Colonic mucosa (tissue), 4 donors: ENCODE data around the gene SHD. TPM values are rescaled to one million over a fixed set of nuclear protein-coding genes. Genes with fewer than 3 reads are reported as not detected.

Experiments
- DNase-seq: peaks from one replicate; pipeline ENCODE4 v3.0.0-alpha.2; 2020
- H3K27ac ChIP-seq: fragments of 200-600 bp; one replicate; pipeline ENCODE4 v1.8.0; 2021
- H3K27me3 ChIP-seq: fragments of 200-600 bp; one replicate; pipeline ENCODE4 v1.8.0; 2021
- H3K36me3 ChIP-seq: fragments of 200-600 bp; one replicate; pipeline ENCODE4 v1.8.0; 2021
- H3K4me1 ChIP-seq: fragments of 200-600 bp; one replicate; pipeline ENCODE4 v1.8.0; 2021; ENCODE audit warnings: mild to moderate bottlenecking
- H3K4me3 ChIP-seq: fragments of 200-600 bp; one replicate; pipeline ENCODE4 v1.8.0; 2021
- H3K9ac ChIP-seq, 2 donors: one replicate each; pipeline ENCODE4 v1.7.0; 2013; ENCODE audit warnings: control low read depth in 2 of 2, low read depth in 2 of 2, low read length in 2 of 2
- H3K9me3 ChIP-seq: fragments of 200-600 bp; one replicate; pipeline ENCODE4 v1.8.0; 2021
- CTCF ChIP-seq: fragments of 200-600 bp; IDR thresholded peaks from one replicate; pipeline ENCODE4 v1.8.0; 2022; ENCODE audit warnings: antibody characterized with exemption, mild to moderate bottlenecking
- intact Hi-C: fragments of 100-400 bp; cut with DNase I; formaldehyde crosslinking; loops from one replicate; pipeline ENCODE4 v1.14.1; 2022
- total RNA-seq, 2 donors: library from RNA; stranded (reverse); fragmentation: NEBNext Ultra II Directional in 1 of 2; extraction: Animal tissue kit (Norgen Biotek cat#: 25700) in 1 of 2; gene quantifications; one replicate each; pipeline ENCODE4 v1.2.1, GENCODE V29; 2021
- donor health status: healthy.
- donor health status: DM: no; HTN: no; CAD: no.
- donor health status: DM: no; HTN: no; CAD: no.

The SHD gene
- total RNA-seq, 2 donors from 2014 or later: 16.8 to 19.3 TPM

GRCh38 chr19:4304538-4305256 lies 25.6 kb downstream of the SHD start, which contains the start of gene FSD1:
TSS of gene FSD1 (plus strand) at chr19:4304598. CDS start at chr19:4304747, 149 bp downstream.
- no peak for DNase-seq
- Histone ChIP-seq H3K27me3 (no peaks in the 10 kb centered on the region), H3K36me3 (no peaks in the 10 kb centered on the region), H3K4me1 (no peaks in the 10 kb centered on the region), H3K4me3 (peak within 1 kb of the TSS; percentile 15), H3K27ac (no peak within 1 kb of the TSS), H3K9ac (no peak within 1 kb of the TSS), H3K9me3 (no peaks in the 10 kb centered on the region)
- no peak for TF ChIP-seq CTCF
- intact Hi-C loops: no loop called here

- no peaks in the 10 kb centered on the region for H3K4me1 ChIP-seq
- no peak overlapping the region for H3K9ac ChIP-seq
- H3K9me3 ChIP-seq: no peaks in the 10 kb centered on the region
- no peak for TF ChIP-seq CTCF
- no peak overlapping the region for H3K27ac ChIP-seq
- intact Hi-C loops: no loop called here
- no peaks in the 10 kb centered on the region for H3K27me3 ChIP-seq
- no peak for DNase-seq
- H3K36me3 ChIP-seq: no peaks in the 10 kb centered on the region
- H3K4me3 ChIP-seq: no peak overlapping the region
These were observed 26.2 kb downstream of the SHD start for GRCh38 chr19:4305257-4305612.

GRCh38 chr19:4305659-4306058 lies 26.6 kb downstream of the SHD start:
- DNase-seq: no peak
- no peak for TF ChIP-seq CTCF
- intact Hi-C loops: no loop called here
- Histone ChIP-seq H3K27ac (no peak overlapping the region), H3K9ac (no peak overlapping the region), H3K27me3 (no peaks in the 10 kb centered on the region), H3K4me3 (no peak overlapping the region), H3K4me1 (no peaks in the 10 kb centered on the region), H3K9me3 (no peaks in the 10 kb centered on the region), H3K36me3 (no peaks in the 10 kb centered on the region)

GRCh38 chr19:4310247-4311121 lies 31.4 kb downstream of the SHD start:
- Histone ChIP-seq H3K27ac (no peak overlapping the region), H3K9me3 (no peaks in the 10 kb centered on the region), H3K4me3 (no peak overlapping the region), H3K4me1 (no peaks in the 10 kb centered on the region), H3K9ac (no peak overlapping the region), H3K36me3 (no peaks in the 10 kb centered on the region), H3K27me3 (no peaks in the 10 kb centered on the region)
- TF ChIP-seq CTCF: no peak
- peak; percentile 33 for DNase-seq
- intact Hi-C loops: no loop called here

GRCh38 chr19:4313847-4314490 lies 34.9 kb downstream of the SHD start:
- H3K4me3 ChIP-seq: no peak overlapping the region
- H3K9ac ChIP-seq: no peak overlapping the region
- no peak for TF ChIP-seq CTCF
- no peaks in the 10 kb centered on the region for H3K27me3 ChIP-seq
- H3K4me1 ChIP-seq: no peaks in the 10 kb centered on the region
- no peak for DNase-seq
- H3K9me3 ChIP-seq: no peaks in the 10 kb centered on the region
- no peaks in the 10 kb centered on the region for H3K36me3 ChIP-seq
- intact Hi-C loops: no loop called here
- H3K27ac ChIP-seq: no peak overlapping the region
